Measurements from ENCODE around the gene UGT1A4.

Gene UGT1A4

GRCh38 chr2:233799087-233799665, 80.6 kb downstream of the UGT1A4 start:
- no peak for TF ChIP-seq POLR2AphosphoS5 (IDR thresholded peaks at IDR 0.05; ENCODE audit: low read depth, low read length)
- TF ChIP-seq, protein P1, sequence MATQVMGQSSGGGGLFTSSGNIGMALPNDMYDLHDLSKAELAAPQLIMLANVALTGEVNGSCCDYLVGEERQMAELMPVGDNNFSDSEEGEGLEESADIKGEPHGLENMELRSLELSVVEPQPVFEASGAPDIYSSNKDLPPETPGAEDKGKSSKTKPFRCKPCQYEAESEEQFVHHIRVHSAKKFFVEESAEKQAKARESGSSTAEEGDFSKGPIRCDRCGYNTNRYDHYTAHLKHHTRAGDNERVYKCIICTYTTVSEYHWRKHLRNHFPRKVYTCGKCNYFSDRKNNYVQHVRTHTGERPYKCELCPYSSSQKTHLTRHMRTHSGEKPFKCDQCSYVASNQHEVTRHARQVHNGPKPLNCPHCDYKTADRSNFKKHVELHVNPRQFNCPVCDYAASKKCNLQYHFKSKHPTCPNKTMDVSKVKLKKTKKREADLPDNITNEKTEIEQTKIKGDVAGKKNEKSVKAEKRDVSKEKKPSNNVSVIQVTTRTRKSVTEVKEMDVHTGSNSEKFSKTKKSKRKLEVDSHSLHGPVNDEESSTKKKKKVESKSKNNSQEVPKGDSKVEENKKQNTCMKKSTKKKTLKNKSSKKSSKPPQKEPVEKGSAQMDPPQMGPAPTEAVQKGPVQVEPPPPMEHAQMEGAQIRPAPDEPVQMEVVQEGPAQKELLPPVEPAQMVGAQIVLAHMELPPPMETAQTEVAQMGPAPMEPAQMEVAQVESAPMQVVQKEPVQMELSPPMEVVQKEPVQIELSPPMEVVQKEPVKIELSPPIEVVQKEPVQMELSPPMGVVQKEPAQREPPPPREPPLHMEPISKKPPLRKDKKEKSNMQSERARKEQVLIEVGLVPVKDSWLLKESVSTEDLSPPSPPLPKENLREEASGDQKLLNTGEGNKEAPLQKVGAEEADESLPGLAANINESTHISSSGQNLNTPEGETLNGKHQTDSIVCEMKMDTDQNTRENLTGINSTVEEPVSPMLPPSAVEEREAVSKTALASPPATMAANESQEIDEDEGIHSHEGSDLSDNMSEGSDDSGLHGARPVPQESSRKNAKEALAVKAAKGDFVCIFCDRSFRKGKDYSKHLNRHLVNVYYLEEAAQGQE (IDR thresholded peaks at IDR 0.05; ENCODE audit: insufficient read depth in 1 of 2, low read depth in 2 of 2, low read length in 2 of 2), result no peak
- TF ChIP-seq FOXP2 (optimal IDR thresholded peaks at IDR 0.05; ENCODE audit: borderline replicate concordance, extremely low read depth, extremely low read length, insufficient read depth), result no peak
- TF ChIP-seq TAF1 (IDR thresholded peaks at IDR 0.05; ENCODE audit: borderline replicate concordance, insufficient read depth, low read length), result no peak
- TF ChIP-seq SIN3A (IDR thresholded peaks at IDR 0.05; ENCODE audit: borderline replicate concordance, insufficient read depth, low read length), result no peak

DNA sequence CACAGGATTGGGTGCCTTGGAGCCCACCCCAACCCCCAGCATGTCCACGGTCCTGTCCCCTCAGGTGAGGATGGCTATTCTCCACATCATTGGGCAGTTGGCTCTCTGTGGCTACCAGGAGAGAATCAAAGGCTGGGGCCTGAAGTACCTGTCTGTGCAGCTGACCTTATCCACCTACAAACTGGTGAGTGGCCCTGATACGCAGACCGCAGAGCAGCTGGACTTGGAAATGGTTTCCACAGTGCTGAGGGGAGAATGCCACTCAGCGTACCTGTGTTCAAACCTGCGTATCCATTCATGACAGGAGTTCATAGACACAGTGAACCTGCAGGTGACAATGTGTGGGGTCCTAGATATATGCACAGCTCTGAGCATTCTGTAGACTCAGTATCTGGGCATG, 81.2 kb downstream of the UGT1A4 start:
- TF ChIP-seq TAF1 (IDR thresholded peaks at IDR 0.05; ENCODE audit: borderline replicate concordance, insufficient read depth, low read length) (no peak), SIN3A (IDR thresholded peaks at IDR 0.05; ENCODE audit: borderline replicate concordance, insufficient read depth, low read length) (no peak), FOXP2 (optimal IDR thresholded peaks at IDR 0.05; ENCODE audit: borderline replicate concordance, extremely low read depth, extremely low read length, insufficient read depth) (no peak), POLR2AphosphoS5 (IDR thresholded peaks at IDR 0.05; ENCODE audit: low read depth, low read length) (no peak)
- TF ChIP-seq, protein P1 (IDR thresholded peaks at IDR 0.05; ENCODE audit: insufficient read depth in 1 of 2, low read depth in 2 of 2, low read length in 2 of 2), result no peak

DNA sequence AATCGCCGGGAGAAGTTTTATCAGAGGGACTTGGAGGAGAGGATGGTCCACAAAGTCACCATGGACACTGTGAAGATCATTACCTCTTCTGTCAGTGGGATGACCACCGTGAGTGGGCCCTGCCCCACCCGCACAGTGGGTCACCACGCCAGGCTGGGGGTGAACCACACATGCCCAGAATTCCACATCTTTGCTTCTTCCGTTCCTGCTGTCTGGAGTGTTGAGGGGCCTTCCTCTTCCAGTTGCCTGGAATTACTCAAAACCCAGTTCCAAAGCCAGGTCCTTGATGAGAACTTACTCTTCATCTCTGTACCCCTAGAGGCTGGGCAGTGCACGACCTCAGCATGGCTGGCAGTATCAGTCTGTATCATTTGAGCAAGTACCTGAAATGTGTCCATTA, 81.7 kb downstream of the UGT1A4 start:
- TF ChIP-seq, protein P1 (IDR thresholded peaks at IDR 0.05; ENCODE audit: insufficient read depth in 1 of 2, low read depth in 2 of 2, low read length in 2 of 2), result no peak
- no peak for TF ChIP-seq TAF1 (IDR thresholded peaks at IDR 0.05; ENCODE audit: borderline replicate concordance, insufficient read depth, low read length)
- no peak for TF ChIP-seq POLR2AphosphoS5 (IDR thresholded peaks at IDR 0.05; ENCODE audit: low read depth, low read length)
- TF ChIP-seq SIN3A (IDR thresholded peaks at IDR 0.05; ENCODE audit: borderline replicate concordance, insufficient read depth, low read length), result no peak
- TF ChIP-seq FOXP2 (optimal IDR thresholded peaks at IDR 0.05; ENCODE audit: borderline replicate concordance, extremely low read depth, extremely low read length, insufficient read depth), result no peak

GRCh38 chr2:233801357-233802131, 83.0 kb downstream of the UGT1A4 start:
- TF ChIP-seq FOXP2 (optimal IDR thresholded peaks at IDR 0.05; ENCODE audit: borderline replicate concordance, extremely low read depth, extremely low read length, insufficient read depth), result no peak
- no peak for TF ChIP-seq TAF1 (IDR thresholded peaks at IDR 0.05; ENCODE audit: borderline replicate concordance, insufficient read depth, low read length)
- no peak for TF ChIP-seq POLR2AphosphoS5 (IDR thresholded peaks at IDR 0.05; ENCODE audit: low read depth, low read length)
- TF ChIP-seq SIN3A (IDR thresholded peaks at IDR 0.05; ENCODE audit: borderline replicate concordance, insufficient read depth, low read length), result no peak
- TF ChIP-seq, protein P1 (IDR thresholded peaks at IDR 0.05; ENCODE audit: insufficient read depth in 1 of 2, low read depth in 2 of 2, low read length in 2 of 2), result no peak

Measured in PFSK-1 (cell line).